Trophoblast cell (in vitro differentiated cells and primary cell): ENCODE measurements around the gene ME3.
"Not testable (repeated sequence)": the region's sequence is repeated elsewhere in the genome, so short reads cannot be mapped to it uniquely, and the experiment has no call there.

Experiments used
- DNase-seq, 2 donors: peaks; one replicate each; pipeline ENCODE4 v3.0.0-alpha.2; 2016
- H2AFZ ChIP-seq: 2 replicates; pipeline ENCODE4 v1.6.1; 2013; ENCODE audit warnings: low read length, moderate library complexity, mild to moderate bottlenecking; ENCODE audit not compliant: insufficient read depth, poor library complexity
- H2AK5ac ChIP-seq: 2 replicates; pipeline ENCODE4 v1.6.1; 2013; ENCODE audit warnings: mild to moderate bottlenecking, low read length
- H2BK120ac ChIP-seq: 2 replicates; pipeline ENCODE4 v1.6.1; 2013; ENCODE audit warnings: low read length, mild to moderate bottlenecking, moderate library complexity; ENCODE audit not compliant: insufficient read depth, poor library complexity
- H2BK12ac ChIP-seq: 2 replicates; pipeline ENCODE4 v1.6.1; 2013; ENCODE audit warnings: mild to moderate bottlenecking, low read length, moderate library complexity
- H2BK5ac ChIP-seq: 2 replicates; pipeline ENCODE4 v1.6.1; 2013; ENCODE audit warnings: low read length, low read depth, moderate library complexity, mild to moderate bottlenecking; ENCODE audit not compliant: poor library complexity
- H3K14ac ChIP-seq: 2 replicates; pipeline ENCODE4 v1.6.1; 2013; ENCODE audit warnings: mild to moderate bottlenecking, low read length
- H3K18ac ChIP-seq: 2 replicates; pipeline ENCODE4 v1.6.1; 2013; ENCODE audit warnings: mild to moderate bottlenecking, low read length
- H3K23ac ChIP-seq: 2 replicates; pipeline ENCODE4 v1.6.1; 2013; ENCODE audit warnings: low read length
- H3K27ac ChIP-seq: 2 replicates; pipeline ENCODE4 v1.5.1; 2013; ENCODE audit warnings: low read depth, mild to moderate bottlenecking, inconsistent platforms, low read length, moderate library complexity
- H3K27me3 ChIP-seq: 2 replicates; pipeline ENCODE4 v1.6.1; 2013; ENCODE audit warnings: inconsistent platforms, mild to moderate bottlenecking, low read length, moderate library complexity; ENCODE audit not compliant: insufficient read depth
- H3K36me3 ChIP-seq, 2 experiments: 1 replicate in 1 of 2; 2 replicates in 1 of 2; pipeline ENCODE4 v1.6.1; 2013; ENCODE audit warnings: low read length in 2 of 2, mild to moderate bottlenecking in 2 of 2, moderate library complexity in 1 of 2; ENCODE audit not compliant: insufficient read depth in 2 of 2, control insufficient read depth in 1 of 2
- H3K4ac ChIP-seq: 2 replicates; pipeline ENCODE4 v1.6.1; 2013; ENCODE audit warnings: low read depth, mild to moderate bottlenecking, low read length, moderate library complexity
- H3K4me1 ChIP-seq, 2 experiments: 1 replicate in 1 of 2; 2 replicates in 1 of 2; pipeline ENCODE4 v1.6.1; 2013; ENCODE audit warnings: low read length in 2 of 2, mild to moderate bottlenecking in 2 of 2, moderate library complexity in 1 of 2; ENCODE audit not compliant: insufficient read depth in 2 of 2, control insufficient read depth in 1 of 2
- H3K4me2 ChIP-seq: 2 replicates; pipeline ENCODE4 v1.6.1; 2013; ENCODE audit warnings: inconsistent platforms, mild to moderate bottlenecking, low read length, moderate library complexity
- H3K4me3 ChIP-seq: 2 replicates; pipeline ENCODE4 v1.5.1; 2013; ENCODE audit warnings: mild to moderate bottlenecking, low read depth, low read length, inconsistent platforms
- H3K79me1 ChIP-seq: one replicate; pipeline ENCODE4 v1.6.1; 2013; ENCODE audit warnings: low read length
- H3K79me2 ChIP-seq: 2 replicates; pipeline ENCODE4 v1.6.1; 2013; ENCODE audit warnings: low read length, mild to moderate bottlenecking; ENCODE audit not compliant: control insufficient read depth, insufficient read depth, poor library complexity
- H3K9ac ChIP-seq: 2 replicates; pipeline ENCODE4 v1.6.1; 2013; ENCODE audit warnings: mild to moderate bottlenecking, low read length
- H3K9me3 ChIP-seq: 2 replicates; pipeline ENCODE4 v1.6.1; 2013; ENCODE audit warnings: low read depth, mild to moderate bottlenecking, control low read depth, inconsistent platforms, low read length; ENCODE audit not compliant: insufficient read depth
- H4K12ac ChIP-seq: 2 replicates; pipeline ENCODE4 v1.6.1; 2013; ENCODE audit warnings: low read depth, mild to moderate bottlenecking, low read length, moderate library complexity
- H4K8ac ChIP-seq: 2 replicates; pipeline ENCODE4 v1.6.1; 2013; ENCODE audit warnings: low read depth, mild to moderate bottlenecking, low read length, moderate library complexity
- H4K91ac ChIP-seq: one replicate; pipeline ENCODE4 v1.6.1; 2013; ENCODE audit warnings: low read depth, mild to moderate bottlenecking, low read length, moderate library complexity
- WGBS: extraction: QIAGEN DNeasy Blood & Tissue Kit; methylation state at CpG from one replicate; pipeline ENCODE4 v1.1.7; 2013; ENCODE audit warnings: missing lambda C conversion rate; ENCODE audit not compliant: insufficient read length, insufficient coverage; ENCODE audit errors: extremely low coverage; 5-methylcytosine and 5-hydroxymethylcytosine counted together

Gene ME3

DNA sequence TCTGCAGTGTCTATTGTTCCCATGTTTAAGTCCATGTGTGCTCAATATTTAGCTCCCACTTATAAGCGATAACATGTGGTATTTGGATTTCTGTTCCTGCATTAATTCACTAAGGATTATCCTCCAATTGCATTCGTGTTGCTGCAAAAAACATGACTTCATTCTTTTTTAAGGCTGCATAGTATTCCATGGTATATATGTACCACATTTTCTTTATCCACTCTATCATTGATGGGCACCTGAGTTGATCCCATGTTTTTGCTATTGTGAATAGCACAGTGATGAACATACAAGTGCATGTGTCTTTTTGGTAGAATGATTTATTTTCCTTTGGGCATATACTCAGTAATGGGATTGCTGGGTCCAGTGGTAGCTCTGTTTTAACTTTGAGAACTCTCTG, 109.6 kb downstream of the ME3 start:
- H2AFZ ChIP-seq, H4K8ac ChIP-seq, H2BK120ac ChIP-seq, H3K27ac ChIP-seq, H3K4ac ChIP-seq, H3K9me3 ChIP-seq, H3K4me3 ChIP-seq, H4K91ac ChIP-seq, H3K4me1 ChIP-seq, H3K4me2 ChIP-seq, H2BK5ac ChIP-seq, H3K36me3 ChIP-seq, H3K27me3 ChIP-seq, H3K23ac ChIP-seq, H4K12ac ChIP-seq, H3K18ac ChIP-seq, DNase-seq, H3K9ac ChIP-seq, H2AK5ac ChIP-seq, H3K14ac ChIP-seq, H2BK12ac ChIP-seq, H3K79me2 ChIP-seq: not testable (repeated sequence)
- no CpG with 5 or more reads among the region's 2 CpGs for WGBS
- peaks cover 17% of the 10 kb centered on the region for H3K79me1 ChIP-seq

DNA sequence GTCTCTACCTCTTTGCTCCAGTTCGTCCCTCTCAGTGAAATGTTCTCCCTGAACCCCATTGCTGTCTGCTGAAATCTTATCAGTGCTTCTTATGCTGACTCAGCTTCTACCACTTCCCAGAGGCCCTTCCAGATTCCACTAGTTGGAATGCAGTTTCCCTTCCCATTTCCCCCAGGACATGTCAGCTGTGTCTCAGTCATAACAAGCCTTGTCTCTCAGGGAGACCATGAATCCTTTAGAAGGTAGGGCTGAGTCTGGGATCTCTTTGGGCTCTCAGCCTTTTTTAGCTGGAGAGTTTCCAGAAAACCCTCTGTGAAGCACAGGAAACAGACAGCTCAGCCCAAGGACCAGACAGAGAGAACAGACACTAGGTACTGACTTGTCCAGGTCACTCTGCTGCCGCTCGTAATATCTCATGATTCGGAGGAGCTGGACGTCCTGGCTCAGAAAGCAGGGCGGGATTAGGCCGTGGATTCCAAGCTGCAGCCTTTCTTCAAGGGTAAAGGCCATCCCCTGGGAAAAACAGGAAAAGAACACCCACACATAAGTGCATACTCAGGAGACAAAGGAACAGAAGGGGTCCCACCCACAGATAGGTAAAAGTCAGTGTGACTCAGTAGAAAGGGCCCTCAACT, 113.0 kb downstream of the ME3 start:
- peak overlapping the region; percentile 79 for H3K14ac ChIP-seq
- WGBS: no CpG with 5 or more reads among the region's 7 CpGs

GRCh38 chr11:86558841-86559240, 113.6 kb downstream of the ME3 start:
- Histone ChIP-seq H2AK5ac (peak overlapping the region; percentile 20), H2AFZ (peak overlapping the region; percentile 12), H3K27me3 (no peaks in the 10 kb centered on the region), H3K23ac (no peak overlapping the region), H3K9me3 (no peaks in the 10 kb centered on the region), H3K36me3 (no peaks in the 10 kb centered on the region), H4K8ac (peak overlapping the region; percentile 12), H2BK120ac (peak overlapping the region; percentile 82), H3K4me1 (peaks cover 3 to 6% of the 10 kb centered on the region in 2 experiments), H3K4me2 (no peak overlapping the region), H3K79me2 (peaks cover 1% of the 10 kb centered on the region), H3K18ac (peak overlapping the region; percentile 68), H2BK12ac (peak overlapping the region; percentile 96), H4K91ac (peak overlapping the region; percentile 76), H2BK5ac (peak overlapping the region; percentile 88), H3K14ac (peak overlapping the region; percentile 48), H4K12ac (no peak overlapping the region), H3K27ac (peak overlapping the region; percentile 81), H3K9ac (no peak overlapping the region), H3K4ac (peak overlapping the region; percentile 50), H3K4me3 (no peak overlapping the region), H3K79me1 (peaks cover 19% of the 10 kb centered on the region)
- no CpG with 5 or more reads among the region's 2 CpGs for WGBS
- no peak for DNase-seq

More for the DNA sequence above, 113.0 kb downstream of the ME3 start:
- H2BK12ac ChIP-seq: peak overlapping the region; percentile 96
- no peak overlapping the region for H3K4me3 ChIP-seq
- no peak overlapping the region for H3K9ac ChIP-seq
- peak overlapping the region; percentile 62 for H2AFZ ChIP-seq
- peak overlapping the region; percentile 66 for H4K12ac ChIP-seq
- peaks cover 19% of the 10 kb centered on the region for H3K79me1 ChIP-seq
- peak overlapping the region; percentile 68 for H3K18ac ChIP-seq
- H3K27ac ChIP-seq: peak overlapping the region; percentile 81
- peak; percentile 81 to 86 for DNase-seq
- H3K9me3 ChIP-seq: no peaks in the 10 kb centered on the region
- peaks cover 3 to 6% of the 10 kb centered on the region in 2 experiments for H3K4me1 ChIP-seq
- peak overlapping the region; percentile 88 for H2BK5ac ChIP-seq
- peak overlapping the region; percentile 33 for H4K8ac ChIP-seq
- no peaks in the 10 kb centered on the region for H3K36me3 ChIP-seq
- H2BK120ac ChIP-seq: peak overlapping the region; percentile 82
- peaks cover 1% of the 10 kb centered on the region for H3K79me2 ChIP-seq
- peak overlapping the region; percentile 20 for H2AK5ac ChIP-seq
- no peak overlapping the region for H3K23ac ChIP-seq
- peak overlapping the region; percentile 81 for H4K91ac ChIP-seq
- H3K27me3 ChIP-seq: no peaks in the 10 kb centered on the region
- H3K4me2 ChIP-seq: no peak overlapping the region
- peak overlapping the region; percentile 50 for H3K4ac ChIP-seq

DNA sequence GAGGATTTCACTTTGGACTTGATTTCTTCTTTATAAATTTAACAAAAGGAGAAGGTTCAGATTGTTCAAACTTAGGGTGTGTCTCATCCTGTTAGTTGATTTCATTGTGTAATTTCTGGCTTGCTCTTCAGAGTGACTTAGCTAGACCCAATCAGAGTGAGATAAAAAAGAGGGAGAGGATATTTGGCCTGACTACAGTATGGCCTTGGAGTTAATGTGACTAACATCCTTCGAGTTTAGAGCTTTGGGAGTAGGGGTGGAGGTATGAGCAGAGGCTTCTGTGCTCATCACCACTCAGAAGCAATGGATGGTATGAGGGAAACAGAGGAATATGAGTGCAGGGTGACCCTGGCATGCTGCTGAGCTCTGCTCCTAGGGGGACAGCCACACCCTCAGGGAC, 114.2 kb downstream of the ME3 start:
- Histone ChIP-seq H2BK120ac (peak overlapping the region; percentile 81), H3K9me3 (no peaks in the 10 kb centered on the region), H3K4me1 (peaks cover 3 to 6% of the 10 kb centered on the region in 2 experiments), H3K14ac (peak overlapping the region; percentile 47), H3K4me3 (no peak overlapping the region), H3K36me3 (no peaks in the 10 kb centered on the region), H3K27ac (no peak overlapping the region), H3K27me3 (no peaks in the 10 kb centered on the region), H2BK12ac (peak overlapping the region; percentile 80), H4K12ac (no peak overlapping the region), H3K79me1 (peaks cover 19% of the 10 kb centered on the region), H2AFZ (no peak overlapping the region), H4K8ac (peak overlapping the region; percentile 17), H3K4ac (no peak overlapping the region), H3K18ac (no peak overlapping the region), H2BK5ac (peak overlapping the region; percentile 28), H4K91ac (peak overlapping the region; percentile 72), H3K79me2 (peaks cover 1% of the 10 kb centered on the region), H3K4me2 (no peak overlapping the region), H2AK5ac (no peak overlapping the region), H3K9ac (no peak overlapping the region), H3K23ac (no peak overlapping the region)
- no CpG with 5 or more reads among the region's 1 CpG for WGBS
- no peak for DNase-seq
